ENCODE results near the gene USP53.
"Not testable (repeated sequence)": the region's sequence is repeated elsewhere in the genome, so short reads cannot be mapped to it uniquely, and the experiment has no call there.

Gene USP53

DNA sequence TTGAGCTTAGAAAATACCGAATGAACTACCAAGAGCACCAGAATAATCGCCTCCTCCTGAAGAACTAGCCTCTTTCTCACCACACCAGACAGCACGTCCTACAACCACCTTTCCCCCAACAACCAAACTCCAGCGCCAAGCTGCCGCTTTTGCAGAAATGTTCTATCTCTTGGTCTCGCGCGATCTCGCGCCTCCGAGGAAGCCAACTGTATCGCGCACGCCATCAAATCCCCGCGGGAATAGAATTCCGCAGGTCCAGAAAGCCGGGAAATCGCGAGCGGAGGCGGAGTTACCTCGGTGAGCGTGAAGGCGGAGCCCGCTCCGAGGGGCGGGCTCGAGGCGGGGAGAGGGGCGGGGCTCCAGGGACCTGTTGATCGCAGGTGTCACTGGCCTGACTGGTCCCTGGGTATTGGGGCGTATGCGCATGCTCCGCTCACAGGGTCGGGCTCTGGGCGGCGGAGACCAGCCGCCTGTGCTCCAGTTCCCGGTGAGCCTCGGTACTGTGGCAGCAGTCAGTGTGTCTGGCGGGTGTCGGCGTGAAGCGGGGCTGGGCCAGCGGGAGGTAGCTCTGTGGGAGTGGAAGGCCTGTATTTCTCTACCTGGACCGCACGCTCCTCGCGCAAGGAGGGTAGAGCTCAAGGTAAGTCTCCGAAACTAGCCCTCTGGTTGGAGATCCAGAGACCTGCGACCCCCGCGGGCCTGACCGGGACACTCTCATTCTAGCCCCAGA lies at the start of gene USP53:
Gene USP53, plus strand, starts transcription at position 480 of the 730 bp plus-strand sequence. CDS start 27,047 bp downstream, outside the sequence.
- peak; percentile 92 for DNase-seq (ENCODE audit: low spot score)

DNA sequence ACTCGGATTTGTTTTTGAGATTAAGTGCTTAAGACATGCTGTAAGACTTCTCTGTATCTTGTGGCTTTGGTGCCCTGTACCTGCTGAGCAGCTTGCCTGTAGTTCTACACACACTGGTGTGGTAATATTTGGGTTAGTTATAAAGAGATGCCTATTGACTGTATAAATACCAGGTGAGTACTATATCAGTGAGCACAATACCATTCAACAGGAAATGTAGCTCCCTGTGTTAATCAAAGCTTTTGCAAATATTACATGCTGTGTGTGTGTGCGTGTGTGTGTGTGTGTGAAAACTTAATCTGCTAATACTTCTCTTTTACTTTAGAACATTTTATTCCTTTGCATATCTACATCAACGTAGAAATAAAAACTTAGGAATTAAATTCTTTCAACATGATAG lies 46.7 kb upstream of the USP53 start:
- DNase-seq (ENCODE audit: low spot score), result no peak

DNA sequence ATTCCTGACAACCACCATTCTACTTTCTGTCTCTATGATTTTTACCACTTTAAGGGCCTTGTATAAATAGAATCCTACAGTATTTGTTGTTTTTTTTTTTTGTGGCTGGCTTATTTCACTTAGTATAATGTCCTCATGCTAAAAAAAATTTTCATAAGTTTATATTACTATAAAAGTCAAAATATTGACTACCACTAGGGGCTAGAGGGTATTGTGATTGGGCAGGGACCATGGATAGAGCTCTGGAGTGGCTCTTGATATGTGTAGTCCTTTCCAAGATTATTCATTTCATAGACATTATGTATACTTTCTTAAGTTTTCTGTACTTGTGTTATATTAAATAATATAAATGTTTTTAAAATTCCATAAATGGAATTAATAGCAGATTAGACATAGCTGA lies 42.3 kb upstream of the USP53 start:
- no peak for DNase-seq (ENCODE audit: low spot score)

DNA sequence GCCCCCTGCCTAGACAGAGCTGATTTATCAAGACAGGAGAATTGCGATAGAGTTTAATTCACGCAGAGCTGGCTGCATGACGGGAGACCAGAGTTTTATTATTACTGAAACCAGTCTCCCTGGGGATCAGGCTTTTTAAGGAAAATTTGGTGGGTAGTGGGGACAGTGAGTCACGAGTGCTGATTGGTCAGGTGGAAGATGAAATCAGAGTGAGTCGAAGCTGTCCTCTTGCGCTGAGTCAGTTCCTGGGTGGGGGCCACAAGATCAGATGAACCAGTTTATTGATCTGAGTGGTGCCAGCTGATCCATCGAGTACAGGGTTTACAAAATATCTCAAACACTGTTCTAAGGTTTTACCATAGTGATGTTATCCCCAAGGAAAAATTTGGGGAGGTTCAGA lies 40.3 kb upstream of the USP53 start:
- no peak for DNase-seq (ENCODE audit: low spot score)

DNA sequence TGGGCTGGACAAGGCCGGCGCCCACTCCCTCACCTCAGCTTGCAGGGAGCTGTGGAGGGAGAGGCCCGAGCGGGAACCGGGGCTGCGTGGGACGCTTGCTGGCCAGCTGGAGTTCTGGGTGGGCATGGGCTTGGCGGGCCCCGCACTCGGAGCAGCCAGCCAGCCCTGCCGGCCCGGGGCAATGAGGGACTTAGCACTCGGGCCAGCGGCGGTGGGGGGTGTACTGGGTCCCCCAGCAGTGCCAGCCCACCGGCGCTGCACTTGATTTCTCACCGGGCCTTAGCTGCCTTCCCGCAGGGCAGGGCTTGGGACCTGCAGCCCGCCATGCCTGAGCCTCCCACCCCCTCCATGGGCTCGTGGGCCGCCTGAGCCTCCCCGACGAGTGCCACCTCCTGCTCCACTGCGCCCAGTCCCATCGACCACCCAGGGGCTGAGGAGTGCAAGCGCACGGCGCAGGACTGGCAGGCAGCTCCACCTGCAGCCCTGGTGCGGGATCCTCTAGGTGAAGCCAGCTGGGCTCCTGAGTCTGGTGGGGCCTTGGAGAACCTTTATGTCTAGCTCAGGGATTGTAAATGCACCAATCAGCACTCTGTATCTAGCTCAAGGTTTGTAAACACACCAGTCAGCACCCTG lies 38.7 kb upstream of the USP53 start:
- not testable (repeated sequence) for DNase-seq (ENCODE audit: low spot score)

DNA sequence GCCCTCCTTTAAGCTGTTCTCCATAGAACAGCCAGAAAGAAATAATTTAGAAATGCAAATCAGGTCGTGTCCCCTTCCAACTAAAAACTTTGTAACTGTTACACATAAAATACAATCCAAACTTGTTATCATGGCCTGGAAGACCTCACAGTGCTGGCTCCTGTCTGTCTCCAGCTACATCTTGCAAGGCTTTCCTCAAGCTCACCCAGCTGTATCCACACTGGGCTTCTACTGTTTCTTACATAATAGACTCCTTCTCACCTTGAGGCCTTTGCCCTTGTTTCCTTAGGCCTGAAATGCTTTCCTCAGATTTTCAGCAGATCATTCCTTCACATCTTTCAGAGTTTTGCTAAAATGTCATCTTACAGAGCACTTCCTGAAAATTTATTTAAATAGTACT lies 33.5 kb upstream of the USP53 start:
- no peak for DNase-seq (ENCODE audit: low spot score)

DNA sequence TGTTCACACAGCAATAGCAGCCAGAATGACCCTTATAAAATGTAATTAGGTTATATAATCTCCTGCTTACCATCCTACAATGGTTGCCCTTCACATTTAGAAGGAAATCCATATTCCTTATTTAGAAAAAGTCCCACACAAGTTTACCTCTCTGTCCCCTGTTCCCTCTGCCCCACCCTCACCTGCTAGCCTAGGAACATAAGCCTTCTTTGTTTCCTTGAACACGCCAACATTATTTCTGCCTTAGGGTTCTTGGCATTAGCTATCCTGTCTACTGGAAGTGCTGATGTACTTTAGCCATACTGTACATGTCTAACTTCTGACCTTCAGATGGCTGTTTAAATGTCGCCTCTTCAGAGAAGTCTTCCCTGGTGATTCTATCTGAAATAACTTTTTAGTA lies 28.4 kb upstream of the USP53 start:
- no peak for DNase-seq (ENCODE audit: low spot score)

DNA sequence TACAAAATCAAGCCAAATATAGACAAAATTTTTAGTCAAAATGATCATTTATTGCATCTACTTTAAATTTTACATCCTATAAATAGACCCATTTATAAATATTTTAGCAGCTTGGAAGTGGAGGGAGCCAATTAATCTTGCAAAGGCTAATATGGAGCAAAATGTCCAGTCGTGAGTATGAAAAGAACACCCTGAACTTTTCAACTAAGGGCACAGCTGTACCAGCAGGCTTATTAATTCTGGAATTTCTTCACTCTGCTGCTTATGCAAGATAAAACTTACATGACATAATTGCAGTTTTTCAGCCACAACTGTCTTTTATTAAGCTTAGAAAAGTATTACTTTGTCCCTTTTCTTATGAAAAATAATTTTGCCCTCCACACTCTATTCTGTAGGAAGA lies 22.9 kb upstream of the USP53 start:
- no peak for DNase-seq (ENCODE audit: low spot score)

DNA sequence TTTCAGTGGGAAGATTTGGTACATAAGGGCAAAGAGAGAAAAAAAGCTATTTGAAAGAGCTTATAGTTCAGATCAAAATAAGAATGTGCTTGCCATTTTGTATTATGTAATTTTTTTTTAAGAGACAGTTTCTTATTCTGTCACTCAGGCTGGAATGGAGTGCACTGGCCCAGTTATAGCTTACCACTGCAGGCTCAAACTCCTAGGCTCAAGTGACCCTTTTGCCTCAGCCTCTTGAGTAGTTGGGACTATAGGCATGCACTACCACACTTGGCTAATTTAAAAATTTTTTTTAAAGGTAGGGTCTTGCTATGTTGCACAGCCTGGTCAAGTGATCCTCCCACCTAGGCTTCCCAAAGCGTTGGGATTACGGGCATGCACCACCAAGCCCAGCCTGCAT lies 22.2 kb upstream of the USP53 start:
- no peak for DNase-seq (ENCODE audit: low spot score)

DNA sequence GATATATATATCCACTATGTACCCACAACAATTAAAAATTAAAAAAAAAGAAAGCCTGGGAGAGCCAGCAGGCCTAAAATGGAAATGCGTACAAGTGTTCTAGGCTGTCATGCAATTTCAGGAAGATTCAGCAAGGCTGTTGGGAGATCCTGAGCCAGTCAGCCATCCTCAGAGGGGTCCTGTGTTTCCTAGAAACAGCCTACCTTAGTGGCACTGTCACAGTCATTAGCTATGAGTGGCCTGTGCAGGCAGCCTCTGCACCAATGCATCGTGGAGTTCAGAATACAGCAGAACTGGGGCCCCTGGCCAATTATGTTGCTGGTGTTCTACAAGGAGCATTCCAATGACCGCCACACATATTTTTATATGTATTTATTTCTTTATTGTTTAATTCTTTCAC lies 21.0 kb upstream of the USP53 start:
- no peak for DNase-seq (ENCODE audit: low spot score)

DNA sequence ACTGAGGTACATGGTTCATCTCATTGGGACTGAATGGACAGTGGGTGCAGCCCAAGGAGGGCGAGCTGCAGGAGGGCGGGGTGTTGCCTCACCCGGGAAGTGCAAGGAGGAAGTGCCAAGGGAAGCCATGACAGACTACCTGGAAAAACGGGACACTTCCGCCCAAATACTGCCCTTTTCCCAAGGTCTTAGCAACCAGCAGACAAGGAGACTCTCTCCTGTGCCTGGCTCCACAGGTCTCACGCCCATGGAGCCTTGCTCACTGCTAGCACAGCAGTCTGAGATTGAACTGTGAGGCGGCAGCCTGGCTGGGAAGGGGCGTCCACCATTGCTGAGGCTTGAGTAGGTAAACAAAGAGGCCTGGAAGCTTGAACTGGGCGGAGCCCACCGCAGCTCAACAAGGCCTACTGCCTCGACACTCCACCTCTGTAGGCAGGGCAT lies 14.7 kb upstream of the USP53 start:
- no peak for DNase-seq (ENCODE audit: low spot score)

DNA sequence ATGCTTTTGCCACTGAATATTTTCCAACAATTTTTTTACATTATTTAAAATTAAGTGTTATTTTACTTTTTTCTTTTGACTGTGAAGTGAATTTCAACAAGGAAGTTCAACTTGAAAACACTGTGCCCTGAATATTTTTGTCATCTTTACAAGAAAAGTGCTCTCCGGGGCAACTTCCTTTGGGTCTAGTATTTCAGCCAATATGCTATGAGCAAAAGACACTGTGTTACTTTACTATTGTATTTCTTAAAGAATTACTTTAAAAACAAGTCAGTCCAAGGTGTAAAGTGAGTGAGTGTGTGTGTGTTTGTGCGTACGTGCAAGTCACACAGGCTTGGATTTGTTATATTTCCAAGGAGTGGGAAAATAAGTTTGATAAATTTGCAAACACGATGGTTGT lies 7.6 kb upstream of the USP53 start:
- no peak for DNase-seq (ENCODE audit: low spot score)

DNA sequence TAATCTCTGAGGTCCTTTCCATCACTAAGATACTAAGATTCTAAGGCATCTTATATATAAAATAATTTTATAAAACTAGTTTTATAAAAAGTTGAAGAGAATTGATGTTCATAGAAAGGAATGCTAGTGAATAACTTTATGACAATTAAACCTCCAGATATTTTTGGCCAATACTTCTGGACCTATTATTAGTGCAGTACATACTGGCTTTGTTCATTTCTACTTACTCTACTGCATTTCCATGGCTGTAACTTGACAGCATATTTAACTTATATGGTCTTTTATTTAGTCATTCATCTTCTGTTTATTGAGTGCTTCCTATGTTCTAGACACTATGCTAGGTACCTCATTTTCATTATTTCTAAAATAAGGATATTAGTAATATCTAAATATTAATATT lies 6.8 kb upstream of the USP53 start:
- DNase-seq (ENCODE audit: low spot score), result no peak

DNA sequence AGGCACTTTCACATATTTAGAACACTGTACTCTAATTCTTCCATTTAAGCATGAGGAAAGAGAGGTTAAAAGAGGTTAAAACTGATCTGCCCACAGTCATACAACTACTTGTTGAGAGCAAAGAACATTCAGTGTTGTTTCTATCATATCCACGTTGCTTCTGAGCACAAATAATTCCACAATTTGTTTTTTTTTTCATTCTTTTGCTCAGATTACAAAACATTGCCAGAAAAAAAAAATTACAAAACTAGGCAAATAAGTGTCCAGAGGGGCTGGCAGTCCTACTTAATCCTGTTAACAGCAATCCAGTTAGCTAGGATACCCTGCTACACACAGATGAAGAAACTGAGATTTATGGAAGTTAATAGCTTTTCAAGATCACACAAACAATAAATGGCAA lies 6.3 kb upstream of the USP53 start:
- DNase-seq (ENCODE audit: low spot score), result no peak

DNA sequence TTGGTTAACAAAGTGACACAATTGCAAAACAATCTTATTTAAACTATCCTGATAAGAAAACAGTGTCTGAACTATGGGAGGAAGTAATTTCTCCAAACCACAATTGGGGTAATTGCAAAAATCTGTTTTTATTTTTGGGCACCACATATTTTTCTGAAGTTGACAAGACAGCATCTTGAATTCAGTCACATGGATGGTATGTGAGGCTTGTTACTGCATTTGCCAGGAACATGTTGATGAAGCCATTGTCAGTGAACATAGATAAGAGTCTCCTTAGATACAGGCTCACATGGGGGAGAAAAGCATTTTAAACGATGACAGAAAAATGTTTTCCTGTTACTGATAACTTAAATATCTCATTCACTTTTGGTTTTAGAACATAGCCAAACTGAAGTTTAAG lies 5.5 kb upstream of the USP53 start:
- DNase-seq (ENCODE audit: low spot score), result no peak

DNA sequence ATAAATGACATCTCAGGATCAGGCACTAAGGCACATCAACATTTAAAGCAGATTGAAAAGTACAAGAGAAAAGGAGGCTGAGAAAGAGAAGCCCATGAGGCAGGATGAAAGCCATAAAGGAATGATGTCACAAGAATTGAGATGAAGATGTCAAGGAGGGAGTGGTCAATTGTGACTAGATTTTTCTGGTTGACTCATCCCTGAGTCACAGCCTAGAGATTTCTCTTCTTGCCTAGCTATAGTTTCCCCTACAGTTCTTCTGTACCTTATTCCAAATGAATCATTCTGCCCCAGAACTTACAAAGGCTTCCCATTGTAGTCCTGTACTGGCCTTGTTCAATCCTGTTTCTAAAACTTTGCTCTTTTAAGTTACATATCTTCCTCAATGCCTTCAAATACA lies 3.4 kb upstream of the USP53 start:
- peak; percentile 77 for DNase-seq (ENCODE audit: low spot score)

DNA sequence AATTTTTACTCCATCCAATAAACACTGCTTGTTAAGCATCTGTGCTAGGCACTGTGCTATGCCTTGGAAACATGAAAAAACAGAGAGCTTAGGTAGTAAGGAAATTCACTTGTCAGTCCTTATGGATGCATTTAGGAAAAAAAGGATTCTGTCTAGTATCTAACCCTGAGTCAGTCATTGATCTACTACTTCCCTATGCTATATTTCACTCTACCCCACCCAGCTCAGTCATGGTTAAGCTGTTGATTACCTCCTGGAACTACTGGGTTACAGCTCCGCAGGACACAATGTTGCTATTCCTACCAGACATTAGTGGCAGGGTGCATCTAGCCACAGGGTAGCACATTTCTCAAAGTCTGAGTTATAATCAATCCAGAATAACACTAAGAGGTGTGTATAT lies 2.9 kb upstream of the USP53 start:
- DNase-seq (ENCODE audit: low spot score), result no peak

DNA sequence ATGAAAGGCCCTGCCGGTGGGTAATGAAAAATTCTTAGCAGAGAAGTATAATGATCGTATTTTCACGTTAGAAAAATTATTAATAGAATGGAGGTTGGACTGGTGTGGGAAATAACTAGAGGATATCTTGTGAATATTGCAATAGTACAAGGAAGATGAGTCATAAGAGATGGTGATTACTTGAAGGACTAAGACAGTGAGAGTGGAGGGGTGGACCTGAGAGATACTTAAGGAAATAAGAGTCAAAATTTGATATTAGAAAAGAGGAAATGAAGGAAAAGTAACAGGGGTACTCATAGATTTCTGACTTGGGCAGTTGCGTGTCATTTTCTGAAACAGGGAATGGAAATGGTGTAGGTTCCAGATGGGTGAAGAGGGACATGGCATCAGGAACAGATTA lies 1.7 kb upstream of the USP53 start:
- DNase-seq (ENCODE audit: low spot score), result no peak

DNA sequence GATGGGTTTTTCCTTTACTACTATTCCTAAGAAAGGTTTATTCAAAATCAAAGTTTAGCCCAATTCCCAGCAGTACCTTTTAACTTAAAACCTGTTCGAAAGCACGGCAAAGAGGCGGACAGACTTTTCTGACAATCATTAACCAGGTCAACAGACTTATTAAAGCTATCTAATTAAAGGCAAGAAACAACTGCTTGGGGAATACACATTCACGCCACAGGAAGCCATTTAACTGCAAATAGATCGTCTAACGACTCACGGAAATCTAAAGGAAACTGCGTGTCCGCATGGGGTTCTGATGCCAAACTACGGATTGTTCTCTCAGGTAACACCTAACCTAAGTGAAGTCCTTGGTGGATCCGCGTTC lies 663 bp upstream of the USP53 start:
- peak; percentile 64 for DNase-seq (ENCODE audit: low spot score)

DNA sequence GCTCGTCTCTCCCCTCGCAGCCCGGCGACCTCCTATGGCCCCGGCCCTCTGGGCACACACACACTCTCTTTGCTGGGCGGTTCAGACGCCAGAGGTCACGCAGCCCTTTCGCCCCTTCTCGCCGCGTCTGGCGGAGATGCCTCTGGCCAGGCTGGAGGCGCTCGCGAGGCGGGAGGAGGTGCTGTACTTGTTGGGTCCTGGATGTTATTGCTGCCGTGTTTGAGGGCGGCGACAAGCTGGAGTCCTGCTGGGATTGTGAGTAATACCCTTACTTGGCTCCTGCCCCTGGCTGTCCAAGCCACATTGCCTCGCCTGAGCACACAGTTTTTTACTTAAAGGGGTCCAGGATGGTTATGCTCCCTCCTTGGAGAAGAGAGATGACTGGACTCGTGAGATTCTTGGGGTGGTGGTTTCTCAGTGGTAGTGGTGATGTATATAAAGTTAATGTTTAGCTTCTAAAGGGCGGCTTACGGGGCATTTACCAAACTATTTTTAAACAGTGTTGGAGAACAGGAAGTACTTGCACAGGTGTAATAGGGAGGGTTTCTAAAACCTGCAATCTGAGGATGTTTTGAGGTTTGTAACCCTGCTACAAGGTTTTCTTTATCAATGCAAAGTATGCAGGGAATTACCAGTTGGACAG lies 572 bp downstream of the USP53 start:
- DNase-seq (ENCODE audit: low spot score), result peak; percentile 89

DNA sequence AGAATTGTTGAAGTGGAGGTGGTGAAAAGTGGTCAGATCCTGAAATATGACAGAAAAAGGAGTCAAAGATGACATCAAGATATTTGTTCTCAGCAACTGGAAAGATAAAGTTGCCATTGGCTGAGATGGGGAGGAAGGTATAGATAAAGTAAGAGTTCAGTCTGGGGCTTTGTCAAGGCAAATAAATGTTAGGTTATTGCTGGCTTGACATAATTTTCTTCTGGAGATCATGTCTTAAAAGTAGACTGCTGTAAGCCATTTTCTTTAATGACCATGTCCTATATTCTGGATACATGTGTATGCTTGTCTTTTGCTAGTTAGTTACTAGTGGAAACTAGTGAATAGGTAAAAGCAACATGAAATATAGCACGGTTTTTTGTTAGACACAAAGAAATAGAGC lies 5.6 kb downstream of the USP53 start:
- DNase-seq (ENCODE audit: low spot score), result no peak

DNA sequence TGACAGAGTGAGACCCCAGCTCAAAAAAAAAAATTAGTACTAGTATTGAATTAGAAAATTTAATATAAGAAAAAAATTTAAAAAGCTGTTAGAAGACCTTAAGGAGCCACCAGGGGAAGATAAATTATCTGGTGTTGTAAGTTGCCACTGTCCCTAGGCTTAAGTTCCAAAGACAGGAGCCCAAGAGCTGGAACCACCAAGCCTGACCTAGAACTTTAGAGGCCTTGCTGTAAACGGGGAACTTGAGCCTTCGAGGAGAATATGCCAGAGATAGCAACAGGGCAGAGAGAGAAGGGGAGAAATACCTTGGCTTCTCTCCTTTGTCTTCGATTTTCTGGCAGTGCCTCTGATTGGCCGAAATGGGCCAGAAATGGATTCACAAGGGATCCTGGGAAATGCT lies 8.9 kb downstream of the USP53 start:
- DNase-seq (ENCODE audit: low spot score), result no peak

DNA sequence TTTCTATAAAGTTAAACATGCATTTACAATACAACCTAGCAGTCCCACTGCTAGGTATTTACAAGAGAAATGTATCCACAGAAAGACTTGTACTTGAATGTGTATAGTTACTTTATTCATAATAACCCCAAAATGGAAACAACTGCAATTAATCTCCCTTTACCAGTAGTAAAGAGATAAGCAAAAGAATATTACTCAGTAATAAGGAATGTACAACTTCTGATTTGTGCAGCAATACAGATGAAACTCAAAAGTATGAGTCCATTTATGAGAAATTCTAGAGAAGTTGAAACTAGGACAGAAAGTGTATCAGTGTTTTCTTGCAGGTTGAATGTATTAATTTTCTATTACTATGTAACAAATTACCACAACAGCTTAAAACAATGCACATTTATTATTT lies 15.2 kb downstream of the USP53 start:
- no peak for DNase-seq (ENCODE audit: low spot score)

DNA sequence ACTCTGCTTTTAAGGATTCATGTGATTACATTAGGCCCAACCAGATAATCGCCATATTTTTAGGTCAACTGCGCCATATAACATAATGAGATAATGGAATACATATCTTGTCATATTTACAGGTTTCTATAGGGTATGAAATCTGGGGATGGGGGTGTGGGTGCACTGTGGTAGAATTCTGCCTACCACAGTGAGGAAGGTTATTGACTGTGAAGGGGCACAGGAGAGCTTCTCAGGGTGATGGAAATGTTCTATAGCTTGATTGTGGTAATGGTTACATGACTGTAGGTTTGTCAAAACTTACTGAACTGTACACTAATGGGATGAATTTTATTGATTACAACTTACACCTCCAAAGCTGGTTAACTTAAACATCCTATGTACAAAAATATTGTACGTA lies 15.9 kb downstream of the USP53 start:
- no peak for DNase-seq (ENCODE audit: low spot score)
